GM21447 (cell line): ENCODE data around the gene PHLDA3.

Experiments used
- ATAC-seq: cut with Tn5 transposase; IDR thresholded peaks from one replicate; pipeline ENCODE4 v1.9.1; 2021; ENCODE audit not compliant: unreplicated experiment

PHLDA3 gene

GRCh38 chr1:201465698-201466290 lies 3.2 kb downstream of the PHLDA3 start:
- no peak for ATAC-seq

GRCh38 chr1:201463071-201463552 lies 5.9 kb downstream of the PHLDA3 start:
- ATAC-seq = no peak

GRCh38 chr1:201461645-201462441 lies 7.1 kb downstream of the PHLDA3 start:
- no peak for ATAC-seq

- ATAC-seq = no peak
These were observed 8.0 kb downstream of the PHLDA3 start for GRCh38 chr1:201460814-201461644.

DNA sequence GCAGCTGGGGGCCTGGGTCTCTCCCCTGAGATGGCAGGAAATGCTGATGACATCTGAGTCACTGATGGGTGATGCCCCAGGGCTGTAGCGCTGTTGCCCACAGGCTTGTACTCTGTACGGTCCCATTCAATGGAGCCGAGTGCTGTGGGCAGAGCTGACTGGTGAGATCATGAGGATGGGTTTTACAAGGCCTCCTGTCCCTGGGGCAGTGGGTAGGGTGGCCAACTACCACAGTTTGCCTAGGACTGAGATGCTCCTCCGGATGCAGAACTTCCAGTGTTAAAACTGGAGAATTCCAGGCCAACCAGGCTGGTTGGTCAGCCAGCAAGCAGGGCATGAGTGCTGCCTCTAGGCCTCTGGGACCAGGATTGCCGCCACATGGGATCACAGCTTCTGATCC lies 9.2 kb downstream of the PHLDA3 start:
- ATAC-seq = no peak

GRCh38 chr1:201459052-201459451 lies 9.9 kb downstream of the PHLDA3 start:
- no peak for ATAC-seq

GRCh38 chr1:201457508-201457960 lies 11.5 kb downstream of the PHLDA3 start:
- ATAC-seq = no peak

GRCh38 chr1:201456499-201457309 lies 12.3 kb downstream of the PHLDA3 start:
- no peak for ATAC-seq

DNA sequence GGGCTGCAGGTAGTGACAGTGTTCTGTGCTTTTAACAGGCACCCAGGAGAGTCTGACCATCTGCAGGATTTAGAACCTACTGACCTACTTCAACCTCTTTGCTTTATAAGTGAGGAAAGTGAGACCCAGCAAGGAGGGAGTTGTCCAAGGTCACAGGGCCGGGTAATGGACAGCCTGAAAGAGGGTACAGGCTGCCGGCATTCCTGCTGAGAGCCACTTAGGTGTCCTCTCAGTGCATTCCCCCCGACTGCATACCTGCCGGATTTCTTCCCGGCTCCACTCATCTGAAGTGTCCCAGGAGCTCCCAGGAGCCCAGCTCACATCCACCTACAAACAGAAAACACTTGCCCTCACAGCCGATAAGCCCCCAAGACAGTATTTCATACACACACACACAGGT lies 13.9 kb downstream of the PHLDA3 start:
- ATAC-seq = no peak

- ATAC-seq = no peak
These were observed 14.4 kb downstream of the PHLDA3 start for GRCh38 chr1:201454608-201455007.

DNA sequence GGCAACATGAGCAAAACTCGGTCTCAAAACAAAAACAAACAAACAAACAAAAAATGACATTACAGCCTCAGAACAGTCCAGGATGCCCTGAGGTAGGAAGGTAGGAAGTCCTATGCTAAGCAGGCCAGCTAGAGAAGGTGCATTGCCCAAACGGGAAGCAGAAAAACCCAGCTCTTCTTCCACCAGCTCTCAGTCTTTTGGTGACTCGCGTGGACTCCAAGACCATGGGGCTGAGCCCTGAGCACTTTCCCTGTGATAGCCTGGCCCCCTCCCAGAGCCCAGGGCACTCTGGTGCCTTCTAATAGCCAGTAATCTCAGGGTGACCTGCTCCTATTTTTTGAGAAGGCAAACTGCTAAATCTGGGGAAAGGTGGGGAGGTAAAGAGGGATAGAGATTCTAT lies 16.1 kb downstream of the PHLDA3 start:
- ATAC-seq = no peak

DNA sequence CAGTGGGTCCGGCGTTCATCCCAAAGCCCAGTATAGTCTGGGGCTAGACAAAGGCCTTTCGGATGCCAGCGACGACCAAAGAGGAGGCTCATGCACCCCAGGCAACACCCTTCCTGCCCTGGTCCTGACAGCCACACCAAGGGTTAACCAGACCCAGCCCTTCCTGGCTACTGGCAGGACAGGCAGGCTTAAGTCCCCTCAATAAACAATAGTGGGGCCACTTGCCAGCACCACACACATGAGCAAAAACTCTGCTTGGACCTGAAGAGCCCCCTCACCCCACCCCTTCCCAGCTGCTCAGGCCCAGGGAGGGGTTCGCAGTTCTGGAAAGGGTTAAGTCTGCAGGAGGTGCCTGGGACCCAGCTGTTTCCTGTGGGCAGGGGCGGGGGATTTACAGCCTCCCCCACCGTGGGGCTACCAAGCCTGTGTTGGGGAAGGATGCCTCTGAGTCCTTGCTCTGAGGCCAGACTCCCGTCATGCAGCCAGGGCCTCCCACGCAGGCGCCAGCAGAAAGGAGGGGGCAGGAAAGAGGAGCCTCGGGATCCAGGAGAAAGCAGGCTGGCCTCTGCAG lies 18.2 kb downstream of the PHLDA3 start:
- ATAC-seq = no peak

DNA sequence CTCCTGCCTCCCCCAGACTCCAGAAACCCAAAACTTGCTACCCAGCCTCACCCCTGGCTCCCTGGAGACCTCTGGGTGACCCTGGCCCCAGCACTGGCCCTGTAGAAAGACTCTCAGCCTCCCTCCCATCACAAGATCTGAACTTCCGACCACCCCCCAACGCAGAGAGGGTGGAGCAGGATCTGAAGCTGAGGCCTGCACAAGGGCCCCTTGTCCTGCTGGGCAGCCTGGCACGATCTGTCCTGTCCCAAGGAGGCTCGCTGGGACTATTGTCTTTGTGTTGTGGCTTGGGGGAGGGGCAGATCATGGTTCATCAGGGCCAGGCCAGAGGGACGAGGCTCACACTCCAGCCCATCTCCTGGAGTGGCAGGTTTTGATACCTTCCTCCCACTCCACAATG lies 20.0 kb downstream of the PHLDA3 start:
- ATAC-seq = no peak

DNA sequence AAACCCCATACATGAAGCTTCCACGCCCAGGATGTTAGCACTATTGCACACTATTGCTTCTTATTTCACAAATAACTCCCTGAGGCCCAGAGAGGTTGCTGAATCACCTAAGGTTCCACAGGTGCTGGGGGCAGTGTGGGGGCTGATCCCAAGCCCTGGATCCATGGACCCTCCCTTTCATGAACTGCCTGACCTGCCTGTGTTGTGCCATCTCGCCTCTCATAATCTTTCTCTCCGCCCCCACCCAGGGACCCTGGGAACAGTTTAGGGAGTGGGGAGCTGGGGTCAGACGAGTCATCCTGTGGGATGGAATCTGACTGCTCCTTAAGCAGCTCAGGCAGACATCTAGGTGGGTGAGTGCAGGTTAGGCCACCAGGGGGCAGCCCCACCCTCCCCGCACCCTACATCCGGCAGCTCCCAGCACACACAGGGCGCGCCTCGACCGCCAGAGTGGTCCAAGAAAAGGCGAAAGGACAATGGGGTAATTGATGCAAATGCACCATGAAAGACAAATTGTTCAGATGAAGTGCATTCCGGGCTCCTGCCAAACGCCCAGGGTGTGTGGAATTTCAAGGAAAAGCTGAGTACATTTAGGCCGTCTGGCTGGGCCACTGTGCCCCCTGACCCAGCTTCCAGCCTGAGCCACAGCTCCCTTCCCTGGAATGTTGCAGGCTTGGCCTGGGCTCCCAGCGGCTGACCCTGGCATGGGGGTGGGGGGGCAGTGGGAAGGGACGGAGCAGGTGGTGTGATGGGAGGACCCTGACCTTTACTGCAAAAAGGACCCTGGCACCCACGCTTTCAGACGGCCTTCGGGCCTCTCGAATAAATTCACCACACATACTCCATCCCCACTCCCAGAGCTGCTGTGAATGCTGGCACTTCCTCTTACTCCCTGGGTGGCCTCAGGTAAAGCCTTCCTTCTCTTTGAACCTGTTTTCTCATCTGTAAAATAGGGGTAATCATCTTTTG lies 20.8 kb downstream of the PHLDA3 start:
- ATAC-seq = peak; percentile 75

GRCh38 chr1:201445310-201445709 lies 23.7 kb downstream of the PHLDA3 start:
- no peak for ATAC-seq

GRCh38 chr1:201444792-201445191 lies 24.2 kb downstream of the PHLDA3 start:
- ATAC-seq = no peak

DNA sequence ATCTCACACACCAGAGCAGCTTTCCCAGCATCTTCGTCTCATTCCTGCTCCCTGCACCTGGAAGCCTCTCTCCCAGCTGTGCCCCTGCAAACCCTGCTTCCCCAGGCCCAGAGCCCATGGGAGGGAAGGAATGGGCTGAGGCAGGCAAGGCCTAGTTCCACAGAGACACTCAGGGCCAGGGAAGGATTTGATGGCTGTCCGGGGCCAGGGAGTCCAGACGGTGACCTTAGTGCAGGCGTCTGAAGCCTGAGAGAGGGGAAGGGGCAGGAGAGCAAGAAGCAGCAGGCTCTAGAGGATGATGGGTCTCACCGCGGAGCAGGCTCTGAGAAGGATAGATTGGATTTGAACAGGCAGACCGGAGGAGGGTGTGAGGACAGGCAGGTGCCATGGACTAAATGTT lies 25.2 kb downstream of the PHLDA3 start:
- no peak for ATAC-seq

DNA sequence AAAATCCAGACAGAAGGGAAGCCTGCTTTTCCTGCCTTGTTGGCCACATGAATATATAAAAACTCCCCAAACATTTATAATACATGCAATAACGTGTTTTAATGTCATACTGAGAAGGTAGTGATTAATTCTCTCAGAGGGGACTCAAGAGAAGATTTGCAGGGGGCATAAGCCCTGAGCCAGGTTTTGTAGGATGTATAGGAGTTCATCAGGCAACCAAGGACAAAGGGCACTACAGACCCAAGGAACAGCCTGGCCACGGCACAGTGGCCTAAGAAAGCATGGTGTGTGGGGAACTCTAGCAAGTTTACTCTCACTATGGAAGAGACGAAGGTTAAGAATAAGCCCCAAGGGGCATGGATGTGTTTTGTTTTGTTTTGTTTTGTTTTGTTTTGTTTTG lies 32.0 kb downstream of the PHLDA3 start:
- ATAC-seq = no peak

- ATAC-seq = no peak
These were observed 32.6 kb downstream of the PHLDA3 start for GRCh38 chr1:201436393-201436792.
